HepG2 (cell line): ENCODE measurements around the gene SP9. TPM values are rescaled to one million over a fixed set of nuclear protein-coding genes. Genes with fewer than 3 reads are reported as not detected.

Experiments
- CENPX ChIP-seq: sonication (generic); formaldehyde crosslinking; IDR thresholded peaks from 2 replicates; pipeline ENCODE4 v1.9.0; 2021; ENCODE audit warnings: mild to moderate bottlenecking, missing genetic modification reagents, moderate library complexity
- CREB1 ChIP-seq, 2 experiments: fragments of 450-650 bp in 1 of 2; IDR thresholded peaks; 2 replicates each; pipeline ENCODE4 v1.6.1; 2016 to 2017; ENCODE audit warnings: control low read depth in 1 of 2, mild to moderate bottlenecking in 1 of 2, missing compliant biosample characterization in 1 of 2, missing genetic modification characterization in 1 of 2
- HNRNPUL1 ChIP-seq: fragments of 200-400 bp; formaldehyde crosslinking; IDR thresholded peaks from 2 replicates; pipeline ENCODE4 v1.6.1; 2017; ENCODE audit warnings: low read depth, mild to moderate bottlenecking, low read length, moderate library complexity
- IRF9 ChIP-seq: sonication (generic); formaldehyde crosslinking; IDR thresholded peaks from 2 replicates; pipeline ENCODE4 v1.8.0; 2022; ENCODE audit warnings: missing genetic modification reagents, mild to moderate bottlenecking, borderline replicate concordance
- NAIF1 ChIP-seq: sonication (generic); formaldehyde crosslinking; IDR thresholded peaks from 2 replicates; pipeline ENCODE4 v1.5.0; 2020; ENCODE audit warnings: mild to moderate bottlenecking, missing genetic modification reagents, borderline replicate concordance
- NFE2L2 ChIP-seq: fragments of 150-350 bp; IDR thresholded peaks from 2 replicates; pipeline ENCODE4 v1.6.1; 2014; ENCODE audit warnings: low read length
- NPAS2 ChIP-seq: sonication (generic); formaldehyde crosslinking; IDR thresholded peaks from 2 replicates; pipeline ENCODE4 v1.8.0; 2022; ENCODE audit warnings: mild to moderate bottlenecking, missing genetic modification reagents, borderline replicate concordance
- POLR2G ChIP-seq: fragments of 200-400 bp; formaldehyde crosslinking; IDR thresholded peaks from 2 replicates; pipeline ENCODE4 v1.6.1; 2018; ENCODE audit warnings: mild to moderate bottlenecking, low read depth, low read length, moderate library complexity
- ZBTB14 ChIP-seq: sonication (generic); formaldehyde crosslinking; IDR thresholded peaks from 2 replicates; pipeline ENCODE4 v1.4.0; 2020; ENCODE audit warnings: missing genetic modification reagents
- ZKSCAN5 ChIP-seq: sonication (generic); formaldehyde crosslinking; IDR thresholded peaks from 2 replicates; pipeline ENCODE4 v1.5.1; 2020; ENCODE audit warnings: mild to moderate bottlenecking, missing genetic modification reagents
- ZNF275 ChIP-seq: sonication (generic); formaldehyde crosslinking; IDR thresholded peaks from 2 replicates; pipeline ENCODE4 v1.8.0; 2022; ENCODE audit warnings: missing genetic modification reagents, mild to moderate bottlenecking, inconsistent platforms, borderline replicate concordance
- ZNF276 ChIP-seq: sonication (generic); formaldehyde crosslinking; IDR thresholded peaks from 2 replicates; pipeline ENCODE4 v1.4.0; 2020; ENCODE audit warnings: mild to moderate bottlenecking, low read depth, missing genetic modification reagents
- ZNF512B ChIP-seq: sonication (generic); formaldehyde crosslinking; IDR thresholded peaks from 2 replicates; pipeline ENCODE4 v1.5.1; 2020; ENCODE audit warnings: missing genetic modification reagents, mild to moderate bottlenecking, borderline replicate concordance
- ZNF574 ChIP-seq: sonication (generic); formaldehyde crosslinking; IDR thresholded peaks from 2 replicates; pipeline ENCODE4 v1.4.0; 2020; ENCODE audit warnings: missing genetic modification reagents
- ZNF790 ChIP-seq: sonication (generic); formaldehyde crosslinking; IDR thresholded peaks from 2 replicates; pipeline ENCODE4 v1.8.0; 2022; ENCODE audit warnings: missing genetic modification reagents, mild to moderate bottlenecking, borderline replicate concordance
- polyA plus RNA-seq, 8 experiments: library from polyadenylated mRNA; depleted of rRNA in 3 of 8; stranded (reverse) in 7 of 8; unstranded in 1 of 8; fragments of >200 nt; fragmentation: Illumina TruSeq in 4 of 8; extraction: Trizol in 4 of 8; gene quantifications; 2 replicates each; pipeline versions ENCODE4 v1.2.1 to v1.2.3, GENCODE V29; 2011 to 2016; ENCODE audit warnings: low read depth in 4 of 8, missing spikeins in 1 of 8, mixed read lengths in 1 of 8; ENCODE audit not compliant: insufficient read depth in 1 of 8
- total RNA-seq, 5 experiments: library from RNA; depleted of rRNA; stranded (reverse); fragments of >200 nt; fragmentation: Illumina TruSeq; extraction: Trizol; gene quantifications; 2 replicates each; pipeline ENCODE4 v1.2.3, GENCODE V29; 2016; ENCODE audit warnings: low read depth in 1 of 5

Gene SP9
- total and polyA plus RNA-seq, 2 of the 13 experiments (the other 11 are each of a cell fraction or from before 2014, with no cell fraction given) = not detected

- TF ChIP-seq ZNF275 (no peak; the same call in 1 of the 2 replicates), IRF9 (no peak), CENPX (CRISPR knock-in tag) (no peak), HNRNPUL1 (no peak), POLR2G (no peak), ZNF790 (CRISPR knock-in tag) (no peak; the same call in 1 of the 2 replicates), ZNF276 (CRISPR knock-in tag) (peak; percentile 59; the same call in 1 of the 2 replicates), NPAS2 (CRISPR knock-in tag) (no peak), NFE2L2 (no peak), ZKSCAN5 (CRISPR knock-in tag) (no peak), CREB1 (IDR thresholded peaks at IDR 0.05) (no peak), CREB1 (CRISPR knock-in tag; IDR thresholded peaks at IDR 0.05) (no peak), ZNF512B (no peak), NAIF1 (no peak), ZBTB14 (CRISPR knock-in tag) (no peak), ZNF574 (0 out of 2 replicates have a peak, but pooled peaks have one; percentile 38)
These were observed 2.0 kb downstream of the SP9 start (continued) for GRCh38 chr2:174336501-174337336.
